ENCODE measurements around the gene SLC35G1. TPM values are rescaled to one million over a fixed set of nuclear protein-coding genes. Genes with fewer than 3 reads are reported as not detected.

The SLC35G1 gene
- total RNA-seq, result 3.5 and 3.7 TPM in 2 replicates

GRCh38 chr10:93893646-93894515 is at the start of gene SLC35G1:
Gene SLC35G1, plus strand, starts transcription at chr10:93893978. Its CDS starts 56 bp downstream, at chr10:93894034.

Other genes starting within 250 kb of the SLC35G1 start
- gene FRA10AC1, start 191.4 kb upstream of the SLC35G1 start, total RNA-seq, result 4.8 and 6.1 TPM in 2 replicates
- 0.14 TPM in 1 of 2 replicates, not detected in the other for gene LGI1, start 136.0 kb upstream of the SLC35G1 start, total RNA-seq
- gene PLCE1, start 100.0 kb downstream of the SLC35G1 start, total RNA-seq, result 0.28 and 0.55 TPM in 2 replicates